NK-92 (cell line): ENCODE data around the gene SHD.

Experiments used
- DNase-seq: peaks from one replicate; lab custom pipeline; 2025; ENCODE audit not compliant: unreplicated experiment; lab: John Stamatoyannopoulos, UW

SHD gene

GRCh38 chr19:4297901-4298809 is 19.1 kb downstream of the SHD start:
- no peak for DNase-seq

GRCh38 chr19:4298810-4299550 is 19.9 kb downstream of the SHD start:
- DNase-seq, result no peak

GRCh38 chr19:4300589-4300988 is 21.5 kb downstream of the SHD start:
- DNase-seq, result no peak

- no peak for DNase-seq
Observed at GRCh38 chr19:4301590-4302242, 22.6 kb downstream of the SHD start.

- no peak for DNase-seq
Observed at GRCh38 chr19:4302243-4302640, 23.2 kb downstream of the SHD start, which contains the start of gene TMIGD2. TMIGD2 (minus strand) TSS chr19:4302389; CDS start chr19:4302385, 4 bp downstream.

GRCh38 chr19:4303819-4304537 is 24.9 kb downstream of the SHD start:
- DNase-seq, result no peak

GRCh38 chr19:4304538-4305256 is 25.6 kb downstream of the SHD start, which contains the start of gene FSD1:
FSD1 (plus strand) TSS chr19:4304598; CDS start chr19:4304747, 149 bp downstream.
- no peak for DNase-seq

GRCh38 chr19:4305257-4305612 is 26.2 kb downstream of the SHD start:
- DNase-seq, result no peak

- DNase-seq, result no peak
Observed at GRCh38 chr19:4305659-4306058, 26.6 kb downstream of the SHD start.

- no peak for DNase-seq
Observed at GRCh38 chr19:4310247-4311121, 31.4 kb downstream of the SHD start.

GRCh38 chr19:4313847-4314490 is 34.9 kb downstream of the SHD start:
- no peak for DNase-seq

GRCh38 chr19:4316956-4317355 is 37.9 kb downstream of the SHD start:
- DNase-seq, result no peak

GRCh38 chr19:4318460-4318859 is 39.4 kb downstream of the SHD start:
- no peak for DNase-seq

- DNase-seq, result no peak
Observed at GRCh38 chr19:4319067-4319718, 40.1 kb downstream of the SHD start.

GRCh38 chr19:4320419-4320818 is 41.4 kb downstream of the SHD start:
- no peak for DNase-seq

- no peak for DNase-seq
Observed at GRCh38 chr19:4322942-4323665, 44.0 kb downstream of the SHD start.

- no peak for DNase-seq
Observed at GRCh38 chr19:4323692-4324091, 44.6 kb downstream of the SHD start.

GRCh38 chr19:4324228-4324627 is 45.2 kb downstream of the SHD start:
- DNase-seq, result no peak
